PC-9 (cell line): Measurements from ENCODE around the gene ADAMTSL2. TPM values are rescaled to one million over a fixed set of nuclear protein-coding genes. Genes with fewer than 3 reads are reported as not detected.

ENCODE experiments used
- BruUV-seq: library from RNA; stranded (reverse); fragments of 400-500 nt; replicated peaks from 2 replicates; lab custom pipeline; 2021; lab: Mats Ljungman, UMichigan
- CTCF ChIA-PET: fragments of 300-600 bp; sonication (Branson Sonifier 250); formaldehyde crosslinking; loops from one replicate; lab custom pipeline; 2022; ENCODE audit warnings: antibody characterized with exemption; lab: Charles Lee
- POLR2A ChIA-PET: fragments of 300-600 bp; sonication (Branson Sonifier 250); formaldehyde crosslinking; loops from one replicate; lab custom pipeline; 2022; ENCODE audit warnings: antibody characterized with exemption; ENCODE audit not compliant: unreplicated experiment; lab: Charles Lee
- DNase-seq, 2 experiments: peaks; one replicate each; pipeline versions ENCODE4 v3.0.0 to v3.0.0-alpha.2; 2015 to 2022; ENCODE audit warnings: mixed read lengths in 1 of 2
- H2AFZ ChIP-seq: fragments of 200-600 bp; sonication (generic); 2 replicates; pipeline ENCODE4 v1.8.1; 2017; ENCODE audit warnings: antibody characterized with exemption
- H3F3A ChIP-seq: fragments of 200-600 bp; sonication (generic); 2 replicates; pipeline ENCODE4 v1.8.1; 2017; ENCODE audit warnings: antibody characterized with exemption, mild to moderate bottlenecking, low read depth; ENCODE audit not compliant: insufficient read depth
- H3K27ac ChIP-seq: fragments of 200-600 bp; sonication (generic); 2 replicates; pipeline ENCODE4 v1.6.1; 2016; ENCODE audit warnings: mixed run types
- H3K27me3 ChIP-seq: fragments of 200-600 bp; sonication (generic); 2 replicates; pipeline ENCODE4 v1.6.1; 2016; ENCODE audit warnings: low read depth, mixed run types; ENCODE audit not compliant: insufficient read depth
- H3K36me3 ChIP-seq: fragments of 200-600 bp; sonication (generic); 2 replicates; pipeline ENCODE4 v1.6.1; 2016; ENCODE audit warnings: low read depth, mixed run types
- H3K4me1 ChIP-seq: fragments of 200-600 bp; sonication (generic); replicated peaks from 2 replicates; pipeline ENCODE4 v1.6.1; 2016; ENCODE audit warnings: mixed run types; ENCODE audit not compliant: insufficient read depth
- H3K4me2 ChIP-seq: fragments of 200-600 bp; sonication (generic); 2 replicates; pipeline ENCODE4 v1.6.1; 2017; ENCODE audit warnings: mixed run types
- H3K4me3 ChIP-seq: fragments of 200-600 bp; sonication (generic); 2 replicates; pipeline ENCODE4 v1.6.1; 2016; ENCODE audit warnings: mixed run types
- H3K79me2 ChIP-seq: fragments of 200-600 bp; sonication (generic); 2 replicates; pipeline ENCODE4 v1.6.1; 2017; ENCODE audit warnings: low read depth, mixed run types
- H3K9me2 ChIP-seq: fragments of 200-600 bp; sonication (generic); 2 replicates; pipeline ENCODE4 v1.8.1; 2017; ENCODE audit warnings: mild to moderate bottlenecking; ENCODE audit not compliant: insufficient read depth
- H3K9me3 ChIP-seq: fragments of 200-600 bp; sonication (generic); 2 replicates; pipeline ENCODE4 v1.8.1; 2016; ENCODE audit warnings: low read depth; ENCODE audit not compliant: insufficient read depth
- H4K20me1 ChIP-seq: fragments of 200-600 bp; sonication (generic); 2 replicates; pipeline ENCODE4 v1.8.1; 2017; ENCODE audit not compliant: insufficient read depth
- CTCF ChIP-seq: fragments of 200-600 bp; sonication (generic); conservative IDR thresholded peaks from 2 replicates; pipeline ENCODE4 v1.6.1; 2017; ENCODE audit warnings: mixed run types, antibody characterized with exemption, mild to moderate bottlenecking, moderate library complexity
- EZH2 ChIP-seq: fragments of 200-600 bp; sonication (generic); IDR thresholded peaks from 2 replicates; pipeline ENCODE4 v1.8.0; 2017; ENCODE audit warnings: antibody characterized with exemption, low read depth
- intact Hi-C: fragments of 100-400 bp; cut with micrococcal nuclease; formaldehyde crosslinking; loops from one replicate; pipeline ENCODE4 v1.10.0; 2022; ENCODE audit not compliant: unreplicated experiment
- total RNA-seq: library from RNA; stranded (reverse); gene quantifications from 2 replicates; pipeline ENCODE4 v1.2.3, GENCODE V29; 2021

The ADAMTSL2 gene
- total RNA-seq, 1 experiment from 2014 or later = 0.39 TPM

GRCh38 chr9:133518200-133518599 lies 16.3 kb upstream of the ADAMTSL2 start:
- no peaks in the 10 kb centered on the region; the same call in 1 of the 2 replicates for H4K20me1 ChIP-seq
- H3F3A ChIP-seq = no peaks in the 10 kb centered on the region
- no peak for TF ChIP-seq CTCF
- TF ChIP-seq EZH2 = no peak
- peaks cover 91% of the 10 kb centered on the region for H3K27me3 ChIP-seq
- CTCF ChIA-PET = no interaction called here
- POLR2A ChIA-PET = interaction anchor here (0.5 kb wide), 1 partner anchor 106 kb away, joined by 9 read pairs; no protein-coding TSS in a partner anchor
- H3K27ac ChIP-seq = no peak overlapping the region
- H3K9me3 ChIP-seq = no peaks in the 10 kb centered on the region
- no peak overlapping the region for H3K4me3 ChIP-seq
- BruUV-seq = no TSS peak
- H3K4me2 ChIP-seq = no peak overlapping the region
- DNase-seq = no peak
- no peaks in the 10 kb centered on the region for H3K9me2 ChIP-seq
- no peak overlapping the region for H2AFZ ChIP-seq
- H3K79me2 ChIP-seq = no peaks in the 10 kb centered on the region
- no peaks in the 10 kb centered on the region for H3K36me3 ChIP-seq
- no peaks in the 10 kb centered on the region for H3K4me1 ChIP-seq
- intact Hi-C loops = no loop called here

GRCh38 chr9:133518706-133519449 lies 15.6 kb upstream of the ADAMTSL2 start:
- no peak for TF ChIP-seq EZH2
- TF ChIP-seq CTCF = no peak
- intact Hi-C loops = no loop called here
- BruUV-seq = no TSS peak
- ChIA-PET CTCF (no interaction called here), POLR2A (interaction anchor here (0.5 kb wide), 1 partner anchor 107 kb away, joined by 9 read pairs; no protein-coding TSS in a partner anchor)
- Histone ChIP-seq H3K27me3 (peaks cover 89% of the 10 kb centered on the region), H3F3A (no peaks in the 10 kb centered on the region), H3K36me3 (no peaks in the 10 kb centered on the region), H4K20me1 (no peaks in the 10 kb centered on the region; the same call in 1 of the 2 replicates), H3K4me1 (no peaks in the 10 kb centered on the region), H3K4me2 (no peak overlapping the region), H2AFZ (no peak overlapping the region), H3K9me3 (no peaks in the 10 kb centered on the region), H3K9me2 (no peaks in the 10 kb centered on the region), H3K4me3 (no peak overlapping the region), H3K79me2 (no peaks in the 10 kb centered on the region), H3K27ac (no peak overlapping the region)
- no peak for DNase-seq

- BruUV-seq = no TSS peak
- Histone ChIP-seq H3K4me3 (no peak overlapping the region), H4K20me1 (no peaks in the 10 kb centered on the region; the same call in 1 of the 2 replicates), H3K36me3 (no peaks in the 10 kb centered on the region), H3K27me3 (peaks cover 93% of the 10 kb centered on the region), H3K9me2 (no peaks in the 10 kb centered on the region), H3K4me1 (no peaks in the 10 kb centered on the region), H3K4me2 (no peak overlapping the region), H3K27ac (no peak overlapping the region), H3F3A (no peaks in the 10 kb centered on the region), H3K9me3 (no peaks in the 10 kb centered on the region), H3K79me2 (no peaks in the 10 kb centered on the region), H2AFZ (no peak overlapping the region)
- CTCF ChIA-PET = no interaction called here
- POLR2A ChIA-PET = no interaction called here
- DNase-seq = no peak
- intact Hi-C loops = no loop called here
- TF ChIP-seq CTCF = no peak
- no peak for TF ChIP-seq EZH2
Measured at GRCh38 chr9:133519693-133520092, 14.8 kb upstream of the ADAMTSL2 start.
